ENCODE measurements around the gene USP4.

DNA sequence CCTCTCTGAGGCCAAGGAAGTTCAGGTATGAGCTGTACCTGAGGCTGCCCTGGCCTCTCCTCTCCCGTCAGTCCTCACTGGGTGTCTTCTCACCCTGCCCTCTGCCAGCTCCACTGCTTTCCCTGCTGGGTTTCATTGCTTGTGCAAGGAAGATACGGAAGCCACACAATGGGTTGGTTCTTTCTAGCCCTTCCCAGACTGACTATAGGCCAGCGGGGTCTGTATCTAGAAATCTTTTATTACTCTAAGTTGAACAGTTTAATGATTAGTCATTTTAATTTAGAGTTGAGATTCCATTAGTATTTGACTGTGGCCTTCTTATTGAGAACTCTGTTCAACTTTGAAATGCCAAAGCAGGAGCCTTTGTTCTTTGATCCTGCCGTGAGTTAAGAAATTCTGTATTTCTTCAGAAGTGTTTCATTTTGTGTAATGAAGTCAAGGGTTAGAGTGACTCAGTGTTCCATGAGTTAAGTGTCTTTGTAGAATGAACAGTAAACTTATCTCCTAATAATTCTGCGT is 79.0 kb downstream of the USP4 start:
- TF ChIP-seq, protein P1, sequence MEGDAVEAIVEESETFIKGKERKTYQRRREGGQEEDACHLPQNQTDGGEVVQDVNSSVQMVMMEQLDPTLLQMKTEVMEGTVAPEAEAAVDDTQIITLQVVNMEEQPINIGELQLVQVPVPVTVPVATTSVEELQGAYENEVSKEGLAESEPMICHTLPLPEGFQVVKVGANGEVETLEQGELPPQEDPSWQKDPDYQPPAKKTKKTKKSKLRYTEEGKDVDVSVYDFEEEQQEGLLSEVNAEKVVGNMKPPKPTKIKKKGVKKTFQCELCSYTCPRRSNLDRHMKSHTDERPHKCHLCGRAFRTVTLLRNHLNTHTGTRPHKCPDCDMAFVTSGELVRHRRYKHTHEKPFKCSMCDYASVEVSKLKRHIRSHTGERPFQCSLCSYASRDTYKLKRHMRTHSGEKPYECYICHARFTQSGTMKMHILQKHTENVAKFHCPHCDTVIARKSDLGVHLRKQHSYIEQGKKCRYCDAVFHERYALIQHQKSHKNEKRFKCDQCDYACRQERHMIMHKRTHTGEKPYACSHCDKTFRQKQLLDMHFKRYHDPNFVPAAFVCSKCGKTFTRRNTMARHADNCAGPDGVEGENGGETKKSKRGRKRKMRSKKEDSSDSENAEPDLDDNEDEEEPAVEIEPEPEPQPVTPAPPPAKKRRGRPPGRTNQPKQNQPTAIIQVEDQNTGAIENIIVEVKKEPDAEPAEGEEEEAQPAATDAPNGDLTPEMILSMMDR (conservative IDR thresholded peaks at IDR 0.05) = no peak
- no peak for TF ChIP-seq ZFX (IDR thresholded peaks at IDR 0.05)
